Calu3 (cell line): ENCODE measurements around the gene FNBP1. TPM values are rescaled to one million over a fixed set of nuclear protein-coding genes. Genes with fewer than 3 reads are reported as not detected.
A peak's percentile ranks its signal among the peaks of the same experiment; 100 is the strongest.

Source experiments
- BruUV-seq: library from RNA; stranded (reverse); fragments of 400-500 nt; replicated peaks from 2 replicates; lab custom pipeline; 2021; lab: Mats Ljungman, UMichigan
- CTCF ChIA-PET: fragments of 300-600 bp; sonication (Branson Sonifier 250); formaldehyde crosslinking; loops from one replicate; lab custom pipeline; 2022; ENCODE audit warnings: antibody characterized with exemption; lab: Charles Lee
- DNase-seq: peaks from one replicate; pipeline ENCODE4 v3.0.0; 2022
- H3K27ac Mint-ChIP-seq: one replicate; pipeline ENCODE4 v1.8.0; 2022; ENCODE audit warnings: mixed read lengths; ENCODE audit not compliant: unreplicated experiment
- H3K27me3 Mint-ChIP-seq: one replicate; pipeline ENCODE4 v1.8.0; 2022; ENCODE audit warnings: mixed read lengths; ENCODE audit not compliant: unreplicated experiment
- H3K36me3 Mint-ChIP-seq: one replicate; pipeline ENCODE4 v1.8.0; 2022; ENCODE audit warnings: mild to moderate bottlenecking, moderate library complexity, mixed read lengths; ENCODE audit not compliant: insufficient read depth, unreplicated experiment
- H3K4me1 Mint-ChIP-seq: one replicate; pipeline ENCODE4 v1.8.0; 2022; ENCODE audit warnings: mild to moderate bottlenecking, low read depth, mixed read lengths; ENCODE audit not compliant: unreplicated experiment
- H3K4me3 Mint-ChIP-seq: one replicate; pipeline ENCODE4 v1.8.0; 2022; ENCODE audit warnings: mild to moderate bottlenecking, low read depth, moderate library complexity, mixed read lengths; ENCODE audit not compliant: unreplicated experiment
- H3K9me3 Mint-ChIP-seq: one replicate; pipeline ENCODE4 v1.8.0; 2022; ENCODE audit warnings: low read depth, mixed read lengths; ENCODE audit not compliant: unreplicated experiment
- CTCF ChIP-seq: fragments of 200-600 bp; IDR thresholded peaks from one replicate; pipeline ENCODE4 v1.8.0; 2022; ENCODE audit warnings: antibody characterized with exemption; ENCODE audit not compliant: unreplicated experiment
- intact Hi-C: fragments of 100-400 bp; cut with micrococcal nuclease; formaldehyde crosslinking; loops from one replicate; pipeline ENCODE4 v1.10.0; 2022; ENCODE audit not compliant: unreplicated experiment
- total RNA-seq: library from RNA; stranded (reverse); gene quantifications from 2 replicates; pipeline ENCODE4 v1.2.3, GENCODE V29; 2022

FNBP1 gene
- total RNA-seq, 1 experiment from 2014 or later: 9.9 TPM

- no peaks in the 10 kb centered on the region for H3K9me3 Mint-ChIP-seq
- H3K4me1 Mint-ChIP-seq: peaks cover 12% of the 10 kb centered on the region
- CTCF ChIA-PET: interaction anchor here (0.6 kb wide), 1 partner anchor 42 kb away, joined by 5 read pairs; no protein-coding TSS in a partner anchor
- no peak overlapping the region for H3K4me3 Mint-ChIP-seq
- no peak for DNase-seq
- no peak overlapping the region for H3K27ac Mint-ChIP-seq
- intact Hi-C loops: no loop called here
- no TSS peak for BruUV-seq
- no peaks in the 10 kb centered on the region for H3K27me3 Mint-ChIP-seq
- TF ChIP-seq CTCF: no peak
- peaks cover 10% of the 10 kb centered on the region for H3K36me3 Mint-ChIP-seq
Measured at GRCh38 chr9:129887334-129888292, 155.4 kb downstream of the FNBP1 start.

GRCh38 chr9:129886226-129887174, 156.5 kb downstream of the FNBP1 start:
- Mint-ChIP-seq H3K9me3 (no peaks in the 10 kb centered on the region), H3K27me3 (no peaks in the 10 kb centered on the region), H3K36me3 (peaks cover 10% of the 10 kb centered on the region), H3K27ac (no peak overlapping the region), H3K4me1 (peaks cover 12% of the 10 kb centered on the region), H3K4me3 (no peak overlapping the region)
- CTCF ChIA-PET: interaction anchor here (0.6 kb wide), 1 partner anchor 44 kb away, joined by 5 read pairs; no protein-coding TSS in a partner anchor
- no peak for DNase-seq
- TF ChIP-seq CTCF: no peak
- no TSS peak for BruUV-seq
- intact Hi-C loops: no loop called here

GRCh38 chr9:129885670-129886106, 157.3 kb downstream of the FNBP1 start:
- intact Hi-C loops: loop anchor here (2.0 kb wide), 1 partner anchor 213 kb away; no protein-coding TSS in a partner anchor
- H3K4me3 Mint-ChIP-seq: peak overlapping the region; percentile 66
- peaks cover 12% of the 10 kb centered on the region for H3K4me1 Mint-ChIP-seq
- no peaks in the 10 kb centered on the region for H3K9me3 Mint-ChIP-seq
- H3K27ac Mint-ChIP-seq: peak overlapping the region; percentile 44
- DNase-seq: peak; percentile 95
- no peaks in the 10 kb centered on the region for H3K27me3 Mint-ChIP-seq
- TF ChIP-seq CTCF: peak; percentile 84
- CTCF ChIA-PET: interaction anchor here (0.6 to 1.3 kb wide), 2 partner anchors 25 to 1644 kb away, joined by 3 read pairs; no protein-coding TSS in a partner anchor
- peaks cover 10% of the 10 kb centered on the region for H3K36me3 Mint-ChIP-seq
- no TSS peak for BruUV-seq
